ENCODE data around the gene RAB44.

Gene RAB44

GRCh38 chr6:36752886-36753506 is 55.4 kb downstream of the RAB44 start:
- H3K9me2 ChIP-seq (ENCODE audit: low read depth, low read length) = no peaks in the 10 kb centered on the region
- H3K27me3 ChIP-seq (ENCODE audit: insufficient read depth, low read length) = no peaks in the 10 kb centered on the region
- H3K27ac ChIP-seq (ENCODE audit: low read depth, low read length, poor library complexity, severe bottlenecking) = peak overlapping the region; percentile 83
- H3K4me3 ChIP-seq (ENCODE audit: low read depth, low read length, poor library complexity, severe bottlenecking) = peak overlapping the region; percentile 62
- TF ChIP-seq CTCF (IDR thresholded peaks at IDR 0.05; ENCODE audit: low read length) (no peak), EZH2 (IDR thresholded peaks at IDR 0.05; ENCODE audit: borderline replicate concordance, low read length) (no peak)
- no peaks in the 10 kb centered on the region for H4K20me1 ChIP-seq (ENCODE audit: insufficient read depth, low read length)
- H3K9ac ChIP-seq (ENCODE audit: low read length) = peak overlapping the region; percentile 71; the same call in 1 of the 2 replicates
- no peaks in the 10 kb centered on the region; the same call in 1 of the 2 replicates for H3F3A ChIP-seq (ENCODE audit: insufficient read depth, low read length)
- no peaks in the 10 kb centered on the region for H3K79me2 ChIP-seq (ENCODE audit: insufficient read depth, low read length)
- H3K9me3 ChIP-seq (ENCODE audit: low read length) = no peaks in the 10 kb centered on the region
- H3K36me3 ChIP-seq (ENCODE audit: insufficient read depth, low read length) = peaks cover 63% of the 10 kb centered on the region
- H3K4me1 ChIP-seq (ENCODE audit: insufficient read depth, low read length, severe bottlenecking) = peaks cover 56% of the 10 kb centered on the region
- peak overlapping the region; percentile 80; the same call in 1 of the 2 replicates for H3K4me2 ChIP-seq (ENCODE audit: low read length)
- H2AFZ ChIP-seq (ENCODE audit: low read length) = no peak overlapping the region

DNA sequence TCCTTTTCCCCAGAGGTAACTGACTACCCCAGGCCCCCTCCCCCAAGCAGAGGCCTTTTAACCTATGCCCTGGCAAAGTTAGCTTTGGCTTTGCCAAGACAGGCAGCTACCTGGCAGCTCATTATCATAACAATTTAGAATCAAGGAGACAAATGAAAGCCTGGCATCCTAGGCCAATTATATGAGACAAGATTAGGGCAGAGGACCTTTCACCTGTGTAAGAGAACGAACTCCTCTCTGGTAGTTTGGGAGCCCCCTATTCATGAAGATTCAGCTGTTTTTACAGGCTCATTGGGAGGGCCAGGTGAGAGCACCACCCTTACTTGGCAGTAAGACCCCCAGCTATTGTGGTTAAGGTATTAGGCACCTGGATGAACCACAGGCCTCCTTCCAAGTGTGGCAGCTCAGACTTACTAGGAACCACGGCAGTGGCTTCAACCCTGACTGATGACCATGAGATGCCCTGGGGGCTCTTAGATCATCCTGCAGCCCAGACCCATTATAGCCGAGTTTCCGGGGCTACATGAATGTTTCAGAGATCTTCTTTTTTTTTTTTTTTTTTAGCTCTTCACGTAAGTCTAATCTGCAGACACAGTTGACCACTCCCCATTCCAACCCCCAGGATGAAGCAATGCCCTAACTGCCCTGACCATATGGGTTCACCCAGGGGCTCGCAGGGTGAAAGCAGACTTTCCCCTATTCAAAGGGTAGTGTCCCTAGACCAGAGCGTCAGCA is 56.2 kb downstream of the RAB44 start:
- no peak for TF ChIP-seq EZH2 (IDR thresholded peaks at IDR 0.05; ENCODE audit: borderline replicate concordance, low read length)
- no peak for TF ChIP-seq CTCF (IDR thresholded peaks at IDR 0.05; ENCODE audit: low read length)
- Histone ChIP-seq H3K9me3 (ENCODE audit: low read length) (no peaks in the 10 kb centered on the region), H3K4me2 (ENCODE audit: low read length) (peak overlapping the region; percentile 80), H3K4me1 (ENCODE audit: insufficient read depth, low read length, severe bottlenecking) (peaks cover 64% of the 10 kb centered on the region), H3K9ac (ENCODE audit: low read length) (peak overlapping the region; percentile 71; the same call in 1 of the 2 replicates), H3K79me2 (ENCODE audit: insufficient read depth, low read length) (no peaks in the 10 kb centered on the region), H3K4me3 (ENCODE audit: low read depth, low read length, poor library complexity, severe bottlenecking) (peak overlapping the region; percentile 62), H3K36me3 (ENCODE audit: insufficient read depth, low read length) (peaks cover 55% of the 10 kb centered on the region), H3K27me3 (ENCODE audit: insufficient read depth, low read length) (no peaks in the 10 kb centered on the region), H2AFZ (ENCODE audit: low read length) (no peak overlapping the region), H4K20me1 (ENCODE audit: insufficient read depth, low read length) (no peaks in the 10 kb centered on the region), H3F3A (ENCODE audit: insufficient read depth, low read length) (no peaks in the 10 kb centered on the region; the same call in 1 of the 2 replicates), H3K27ac (ENCODE audit: low read depth, low read length, poor library complexity, severe bottlenecking) (peak overlapping the region; percentile 83), H3K9me2 (ENCODE audit: low read depth, low read length) (no peaks in the 10 kb centered on the region)

DNA sequence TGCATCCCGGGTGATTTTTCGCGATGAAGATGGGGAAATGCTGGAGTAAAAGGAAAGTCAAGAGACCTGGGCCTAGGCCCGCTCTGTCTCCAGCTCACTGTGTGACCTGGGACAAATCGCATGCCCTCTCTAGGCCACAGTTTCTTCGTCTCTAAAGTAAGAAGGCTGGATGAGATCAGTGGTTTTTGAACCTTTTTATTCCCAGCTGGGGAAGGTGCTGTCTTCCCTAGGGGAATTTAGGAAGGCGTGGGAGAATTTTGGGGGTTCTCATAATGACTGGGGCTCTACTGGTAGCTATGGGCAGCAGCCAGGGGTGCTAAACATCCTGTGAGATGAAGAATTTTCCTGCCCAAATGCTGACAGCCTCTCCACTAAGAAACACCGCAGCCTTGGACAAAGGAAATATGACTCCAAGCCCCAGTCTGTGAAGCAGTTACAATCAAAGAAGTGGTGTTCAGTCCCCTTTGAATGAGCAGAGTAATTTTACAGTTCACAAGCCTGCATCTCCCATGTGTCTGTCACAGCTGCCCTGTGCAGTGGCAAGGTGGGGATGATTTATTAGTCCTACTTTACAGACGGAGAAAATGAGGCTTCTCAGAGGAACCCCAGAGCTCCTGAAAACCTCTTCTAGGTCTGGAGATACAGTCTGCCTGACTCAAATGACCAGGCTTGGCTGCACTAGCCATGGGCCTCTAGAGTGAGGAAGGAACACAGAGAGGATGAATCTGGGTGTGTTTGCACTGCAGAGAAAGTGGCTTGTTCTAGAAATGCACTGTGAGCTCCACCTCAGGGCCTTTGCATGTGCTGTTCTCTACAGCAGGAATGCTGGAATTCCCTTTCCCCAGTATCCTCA is 57.2 kb downstream of the RAB44 start:
- Histone ChIP-seq H3K79me2 (ENCODE audit: insufficient read depth, low read length) (no peaks in the 10 kb centered on the region), H3K4me1 (ENCODE audit: insufficient read depth, low read length, severe bottlenecking) (peaks cover 74% of the 10 kb centered on the region), H3K9me3 (ENCODE audit: low read length) (no peaks in the 10 kb centered on the region), H3K4me3 (ENCODE audit: low read depth, low read length, poor library complexity, severe bottlenecking) (peak overlapping the region; percentile 62), H4K20me1 (ENCODE audit: insufficient read depth, low read length) (no peaks in the 10 kb centered on the region), H3K36me3 (ENCODE audit: insufficient read depth, low read length) (peaks cover 45% of the 10 kb centered on the region), H3K27ac (ENCODE audit: low read depth, low read length, poor library complexity, severe bottlenecking) (peak overlapping the region; percentile 83), H3K9me2 (ENCODE audit: low read depth, low read length) (no peaks in the 10 kb centered on the region), H3K4me2 (ENCODE audit: low read length) (peak overlapping the region; percentile 80), H3K9ac (ENCODE audit: low read length) (peak overlapping the region; percentile 71; the same call in 1 of the 2 replicates), H2AFZ (ENCODE audit: low read length) (no peak overlapping the region), H3K27me3 (ENCODE audit: insufficient read depth, low read length) (no peaks in the 10 kb centered on the region), H3F3A (ENCODE audit: insufficient read depth, low read length) (no peaks in the 10 kb centered on the region; the same call in 1 of the 2 replicates)
- TF ChIP-seq EZH2 (IDR thresholded peaks at IDR 0.05; ENCODE audit: borderline replicate concordance, low read length) (no peak), CTCF (IDR thresholded peaks at IDR 0.05; ENCODE audit: low read length) (no peak)

All from OCI-LY1 (cell line).